ENCODE results near the gene LARGE1. TPM values are rescaled to one million over a fixed set of nuclear protein-coding genes. Genes with fewer than 3 reads are reported as not detected.

LARGE1 gene
- total RNA-seq, 1 donor: 15.0 TPM

GRCh38 chr22:33565580-33565995 is 354.7 kb downstream of the LARGE1 start:
- no peak overlapping the region for H3K4me3 ChIP-seq (ENCODE audit: low read depth, low read length)
- TF ChIP-seq CTCF (IDR thresholded peaks at IDR 0.05; ENCODE audit: insufficient read depth, low read length): no peak

GRCh38 chr22:33564683-33565082 is 355.6 kb downstream of the LARGE1 start:
- TF ChIP-seq CTCF (IDR thresholded peaks at IDR 0.05; ENCODE audit: insufficient read depth, low read length): no peak
- DNase-seq (ENCODE audit: low read depth): no peak
- H3K4me3 ChIP-seq (ENCODE audit: low read depth, low read length): no peak overlapping the region

More at GRCh38 chr22:33565580-33565995, 354.7 kb downstream of the LARGE1 start:
- no peak for DNase-seq (ENCODE audit: low read depth)

GRCh38 chr22:33563220-33563964 is 356.9 kb downstream of the LARGE1 start:
- DNase-seq (ENCODE audit: low read depth): no peak
- no peak for TF ChIP-seq CTCF (IDR thresholded peaks at IDR 0.05; ENCODE audit: insufficient read depth, low read length)
- no peak overlapping the region for H3K4me3 ChIP-seq (ENCODE audit: low read depth, low read length)

GRCh38 chr22:33562501-33562900 is 357.8 kb downstream of the LARGE1 start:
- no peak for TF ChIP-seq CTCF (IDR thresholded peaks at IDR 0.05; ENCODE audit: insufficient read depth, low read length)
- no peak overlapping the region for H3K4me3 ChIP-seq (ENCODE audit: low read depth, low read length)
- no peak for DNase-seq (ENCODE audit: low read depth)

- DNase-seq (ENCODE audit: low read depth): no peak
- TF ChIP-seq CTCF (IDR thresholded peaks at IDR 0.05; ENCODE audit: insufficient read depth, low read length): no peak
- H3K4me3 ChIP-seq (ENCODE audit: low read depth, low read length): no peak overlapping the region
These were observed 359.0 kb downstream of the LARGE1 start for GRCh38 chr22:33561149-33561807.

GRCh38 chr22:33557836-33558235 is 362.4 kb downstream of the LARGE1 start:
- no peak overlapping the region for H3K4me3 ChIP-seq (ENCODE audit: low read depth, low read length)
- no peak for DNase-seq (ENCODE audit: low read depth)
- no peak for TF ChIP-seq CTCF (IDR thresholded peaks at IDR 0.05; ENCODE audit: insufficient read depth, low read length)
